B cell (primary cell): ENCODE data around the gene RSBN1L. TPM values are rescaled to one million over a fixed set of nuclear protein-coding genes. Genes with fewer than 3 reads are reported as not detected.

ENCODE experiments used
- ATAC-seq: fragments of 200-7000 bp; cut with Tn5 transposase; one replicate; pipeline ENCODE4 v1.10.0; 2021; ENCODE audit warnings: low read depth, mild to moderate bottlenecking, moderate number of reproducible peaks, moderate library complexity
- CTCF ChIA-PET: fragments of 350-600 bp; sonication (Branson Sonifier 250); formaldehyde crosslinking; loops from one replicate; lab custom pipeline; 2021; ENCODE audit warnings: antibody characterized with exemption, inconsistent platforms; lab: Charles Lee
- POLR2A ChIA-PET: fragments of 350-600 bp; sonication (Branson Sonifier 250); formaldehyde crosslinking; loops from one replicate; lab custom pipeline; 2021; ENCODE audit warnings: antibody characterized with exemption; lab: Charles Lee
- DNase-seq: peaks from one replicate; pipeline ENCODE4 v3.0.0; 2013
- H2AFZ ChIP-seq: 2 replicates; pipeline ENCODE4 v1.6.1; 2012; ENCODE audit warnings: mild to moderate bottlenecking, low read depth, low read length; ENCODE audit not compliant: insufficient read depth, poor library complexity, severe bottlenecking
- H3K27ac ChIP-seq, 2 donors: 1 replicate in 1 of 2; 2 replicates in 1 of 2; pipeline ENCODE4 v1.5.1; 2012 to 2013; ENCODE audit warnings: low read length in 2 of 2, mild to moderate bottlenecking in 2 of 2, moderate library complexity in 1 of 2
- H3K27me3 ChIP-seq, 4 experiments: fragments of 200-600 bp in 1 of 4; sonication (generic) in 1 of 4; replicated peaks in 1 of 4; 1 replicate in 2 of 4; 2 replicates in 2 of 4; pipeline versions ENCODE4 v1.6.1 to v1.7.0; 2013 to 2016; ENCODE audit warnings: low read length in 3 of 4, mild to moderate bottlenecking in 2 of 4, mixed read lengths in 1 of 4, moderate library complexity in 1 of 4; ENCODE audit not compliant: insufficient read depth in 4 of 4, control insufficient read depth in 3 of 4; ENCODE audit errors: control extremely low read depth in 1 of 4
- H3K36me3 ChIP-seq, 2 experiments: replicated peaks in 1 of 2; 1 replicate in 1 of 2; 2 replicates in 1 of 2; pipeline versions ENCODE4 v1.6.1 to v1.7.1; 2013; ENCODE audit warnings: low read length in 1 of 2; ENCODE audit not compliant: insufficient read depth in 2 of 2, control insufficient read depth in 1 of 2; ENCODE audit errors: control extremely low read depth in 1 of 2, extremely low read depth in 1 of 2
- H3K4me1 ChIP-seq, 2 donors: fragments of 200-600 bp in 1 of 2; sonication (generic) in 1 of 2; 1 replicate in 1 of 2; 2 replicates in 1 of 2; pipeline versions ENCODE4 v1.5.1 to v1.6.1; 2013 to 2017; ENCODE audit warnings: low read length in 2 of 2; ENCODE audit not compliant: control insufficient read depth in 2 of 2, insufficient read depth in 2 of 2
- H3K4me2 ChIP-seq: replicated peaks from 2 replicates; pipeline ENCODE3; 2012; ENCODE audit warnings: mild to moderate bottlenecking, low read depth, low read length; ENCODE audit not compliant: poor library complexity, severe bottlenecking
- H3K4me3 ChIP-seq, 5 experiments: fragments of 200-600 bp in 1 of 5; sonication (generic) in 1 of 5; 1 replicate in 3 of 5; 2 replicates in 2 of 5; pipeline versions ENCODE4 v1.5.1 to v1.7.0; 2011 to 2016; ENCODE audit warnings: low read length in 4 of 5, mild to moderate bottlenecking in 4 of 5, low read depth in 2 of 5, control low read depth in 1 of 5, moderate library complexity in 1 of 5; ENCODE audit not compliant: insufficient read depth in 1 of 5; ENCODE audit errors: control extremely low read depth in 1 of 5, extremely low read depth in 1 of 5
- H3K79me2 ChIP-seq: fragments of 200-600 bp; sonication (generic); one replicate; pipeline ENCODE4 v1.6.0; 2016; ENCODE audit warnings: low read length; ENCODE audit not compliant: control insufficient read depth, insufficient read depth
- H3K9ac ChIP-seq: fragments of 200-600 bp; sonication (generic); 2 replicates; pipeline ENCODE4 v1.6.1; 2017; ENCODE audit warnings: mild to moderate bottlenecking, low read length, moderate library complexity
- H3K9me3 ChIP-seq, 3 donors: one replicate each; pipeline versions ENCODE4 v1.6.1 to v1.7.1; 2013; ENCODE audit warnings: low read length in 2 of 3; ENCODE audit not compliant: control insufficient read depth in 2 of 3, insufficient read depth in 1 of 3; ENCODE audit errors: control extremely low read depth in 1 of 3
- H4K20me1 ChIP-seq: 2 replicates; pipeline ENCODE4 v1.6.0; 2012; ENCODE audit warnings: mild to moderate bottlenecking, low read length; ENCODE audit not compliant: insufficient read depth, control insufficient read depth, poor library complexity, severe bottlenecking
- H3K27ac Mint-ChIP-seq: one replicate; pipeline ENCODE4 v1.8.0; 2021; ENCODE audit warnings: mixed read lengths
- H3K27me3 Mint-ChIP-seq: one replicate; pipeline ENCODE4 v1.8.0; 2021; ENCODE audit warnings: mixed read lengths
- H3K4me1 Mint-ChIP-seq: one replicate; pipeline ENCODE4 v1.8.0; 2021; ENCODE audit warnings: mixed read lengths
- H3K4me3 Mint-ChIP-seq: one replicate; pipeline ENCODE4 v1.8.0; 2021; ENCODE audit warnings: mixed read lengths
- H3K9me3 Mint-ChIP-seq: one replicate; pipeline ENCODE4 v1.8.0; 2022; ENCODE audit warnings: mixed read lengths; ENCODE audit not compliant: insufficient read depth
- EZH2 ChIP-seq: IDR thresholded peaks from 2 replicates; pipeline ENCODE4 v1.6.1; 2012; ENCODE audit warnings: borderline replicate concordance, low read depth, mild to moderate bottlenecking, moderate library complexity, low read length; ENCODE audit not compliant: insufficient read depth, poor library complexity, severe bottlenecking
- WGBS: methylation state at CpG from one replicate; pipeline ENCODE4 v1.1.5; 2013; ENCODE audit warnings: missing lambda C conversion rate; ENCODE audit not compliant: insufficient coverage; 5-methylcytosine and 5-hydroxymethylcytosine counted together
- intact Hi-C: fragments of 100-400 bp; cut with micrococcal nuclease; formaldehyde crosslinking; loops from one replicate; pipeline ENCODE4 v1.10.0; 2022
- polyA plus RNA-seq: library from polyadenylated mRNA; depleted of rRNA; stranded (reverse); fragments of >200 nt; gene quantifications from 2 replicates; pipeline ENCODE4 v1.2.3, GENCODE V29; 2012
- total RNA-seq, 2 donors: library from RNA; stranded (reverse); fragments of 120-200 nt in 1 of 2; gene quantifications; 1 replicate in 1 of 2; 2 replicates in 1 of 2; pipeline versions ENCODE4 v1.2.3 to v1.2.4, GENCODE V29; 2013 to 2022
- TF ChIP-seq, protein P1 (sequence below): fragments of 200-600 bp; IDR thresholded peaks from one replicate; pipeline ENCODE4 v1.8.0; 2022; ENCODE audit warnings: antibody characterized with exemption, mild to moderate bottlenecking

Gene RSBN1L
- total and polyA plus RNA-seq, 2 donors (not counting 1 experiment from before 2014, with no cell fraction given): 17.0 to 47.0 TPM

- Histone ChIP-seq H3K4me1 (no peaks in the 10 kb centered on the region), H3K9ac (no peak overlapping the region), H2AFZ (no peak overlapping the region), H3K4me3 (no peak overlapping the region), H3K27ac (no peak overlapping the region), H3K9me3 (no peaks in the 10 kb centered on the region), H4K20me1 (no peaks in the 10 kb centered on the region), H3K36me3 (no peaks in the 10 kb centered on the region), H3K4me2 (no peak overlapping the region), H3K79me2 (no peaks in the 10 kb centered on the region), H3K27me3 (no peaks in the 10 kb centered on the region)
- intact Hi-C loops: no loop called here
- H3K27ac Mint-ChIP-seq: no peak overlapping the region
- no peak overlapping the region for H3K4me3 Mint-ChIP-seq
- H3K27me3 Mint-ChIP-seq: no peaks in the 10 kb centered on the region
- H3K9me3 Mint-ChIP-seq: no peaks in the 10 kb centered on the region
- no CpG with 5 or more reads among the region's 6 CpGs for WGBS
- CTCF ChIA-PET: interaction anchor here (1.0 to 1.4 kb wide), 2 partner anchors 9 to 16 kb away, joined by 3 to 4 read pairs; no protein-coding TSS in a partner anchor
- POLR2A ChIA-PET: interaction anchor here (0.5 kb wide), 1 partner anchor 688 kb away, joined by 3 read pairs; no protein-coding TSS in a partner anchor
- H3K4me1 Mint-ChIP-seq: no peaks in the 10 kb centered on the region
- DNase-seq: no peak
- ATAC-seq: no peak
- no peak for TF ChIP-seq EZH2
- TF ChIP-seq, protein P1, sequence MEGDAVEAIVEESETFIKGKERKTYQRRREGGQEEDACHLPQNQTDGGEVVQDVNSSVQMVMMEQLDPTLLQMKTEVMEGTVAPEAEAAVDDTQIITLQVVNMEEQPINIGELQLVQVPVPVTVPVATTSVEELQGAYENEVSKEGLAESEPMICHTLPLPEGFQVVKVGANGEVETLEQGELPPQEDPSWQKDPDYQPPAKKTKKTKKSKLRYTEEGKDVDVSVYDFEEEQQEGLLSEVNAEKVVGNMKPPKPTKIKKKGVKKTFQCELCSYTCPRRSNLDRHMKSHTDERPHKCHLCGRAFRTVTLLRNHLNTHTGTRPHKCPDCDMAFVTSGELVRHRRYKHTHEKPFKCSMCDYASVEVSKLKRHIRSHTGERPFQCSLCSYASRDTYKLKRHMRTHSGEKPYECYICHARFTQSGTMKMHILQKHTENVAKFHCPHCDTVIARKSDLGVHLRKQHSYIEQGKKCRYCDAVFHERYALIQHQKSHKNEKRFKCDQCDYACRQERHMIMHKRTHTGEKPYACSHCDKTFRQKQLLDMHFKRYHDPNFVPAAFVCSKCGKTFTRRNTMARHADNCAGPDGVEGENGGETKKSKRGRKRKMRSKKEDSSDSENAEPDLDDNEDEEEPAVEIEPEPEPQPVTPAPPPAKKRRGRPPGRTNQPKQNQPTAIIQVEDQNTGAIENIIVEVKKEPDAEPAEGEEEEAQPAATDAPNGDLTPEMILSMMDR: no peak
Measured at GRCh38 chr7:77667459-77668086, 28.7 kb upstream of the RSBN1L start.

DNA sequence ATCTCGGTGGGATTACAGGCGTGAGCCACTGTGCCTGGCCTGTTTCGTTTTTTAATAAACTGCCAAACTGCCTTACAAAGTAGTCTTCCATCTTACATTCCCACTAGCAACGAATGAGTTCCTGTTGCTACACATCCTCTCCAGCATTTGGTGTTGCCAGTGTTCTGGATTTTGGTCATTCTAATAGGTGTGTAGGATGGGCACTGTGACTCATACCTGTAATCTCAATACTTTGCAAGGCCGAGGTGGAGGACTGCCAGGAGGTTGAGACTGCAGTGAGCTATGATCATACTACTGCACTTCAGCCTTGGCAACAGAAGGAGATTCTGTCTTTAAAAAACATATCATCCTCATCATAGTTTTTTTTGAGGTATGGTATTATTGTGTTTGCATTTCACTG, 21.4 kb upstream of the RSBN1L start:
- H3K4me1 Mint-ChIP-seq: no peaks in the 10 kb centered on the region
- H3K27me3 ChIP-seq: no peaks in the 10 kb centered on the region
- no peak overlapping the region for H3K27ac ChIP-seq
- no peak for ATAC-seq
- no peaks in the 10 kb centered on the region for H3K27me3 Mint-ChIP-seq
- no peak overlapping the region for H3K9ac ChIP-seq
- H3K4me3 ChIP-seq: no peak overlapping the region
- H3K4me2 ChIP-seq: no peak overlapping the region
- H3K9me3 ChIP-seq: no peaks in the 10 kb centered on the region
- 100% methylated on average over 3 of the region's 5 CpGs for WGBS
- ChIA-PET POLR2A (no interaction called here), CTCF (interaction anchor here (2.2 kb wide), 1 partner anchor 23 kb away, joined by 7 read pairs; no protein-coding TSS in a partner anchor)
- no peak for TF ChIP-seq EZH2
- DNase-seq: no peak
- no peaks in the 10 kb centered on the region for H3K79me2 ChIP-seq
- H3K4me1 ChIP-seq: no peaks in the 10 kb centered on the region
- H3K27ac Mint-ChIP-seq: no peak overlapping the region
- no peak overlapping the region for H3K4me3 Mint-ChIP-seq
- no peaks in the 10 kb centered on the region for H3K36me3 ChIP-seq
- no peaks in the 10 kb centered on the region for H3K9me3 Mint-ChIP-seq
- no peak overlapping the region for H2AFZ ChIP-seq
- no peaks in the 10 kb centered on the region for H4K20me1 ChIP-seq
- intact Hi-C loops: no loop called here
